Panc1 (cell line): Measurements from ENCODE around the gene KRTAP10-7. TPM values are rescaled to one million over a fixed set of nuclear protein-coding genes. Genes with fewer than 3 reads are reported as not detected.
"Not testable (repeated sequence)": the region's sequence is repeated elsewhere in the genome, so short reads cannot be mapped to it uniquely, and the experiment has no call there.

Source experiments
- ATAC-seq: fragments of 200-7000 bp; cut with Tn5 transposase; 2 replicates; pipeline ENCODE4 v1.9.1; 2020; ENCODE audit warnings: mild to moderate bottlenecking, moderate library complexity
- BruUV-seq: library from RNA; stranded (reverse); fragments of 400-500 nt; replicated peaks from 2 replicates; lab custom pipeline; 2021; lab: Mats Ljungman, UMichigan
- CTCF ChIA-PET: fragments of 300-600 bp; sonication (Branson Sonifier 250); formaldehyde crosslinking; loops from one replicate; lab custom pipeline; 2022; ENCODE audit warnings: antibody characterized with exemption; lab: Charles Lee
- POLR2A ChIA-PET: fragments of 300-600 bp; sonication (Branson Sonifier 250); formaldehyde crosslinking; loops from one replicate; lab custom pipeline; 2022; ENCODE audit warnings: antibody characterized with exemption; lab: Charles Lee
- DNase-seq: peaks from one replicate; pipeline ENCODE4 v3.0.0-alpha.2; 2010; ENCODE audit warnings: low read depth, low spot score
- H3K27ac ChIP-seq: 2 replicates; pipeline ENCODE4 v1.5.1; 2011; ENCODE audit warnings: mild to moderate bottlenecking, low read length, inconsistent platforms
- H3K27me3 ChIP-seq: fragments of 200-500 bp; sonication (Bioruptor generic); 2 replicates; pipeline ENCODE4 v1.6.0; 2014; ENCODE audit warnings: low read length, inconsistent platforms; ENCODE audit not compliant: control insufficient read depth, insufficient read depth
- H3K36me3 ChIP-seq: fragments of 200-500 bp; sonication (Bioruptor generic); 2 replicates; pipeline ENCODE4 v1.5.1; 2014; ENCODE audit warnings: inconsistent platforms, mild to moderate bottlenecking, low read length, moderate library complexity; ENCODE audit not compliant: control insufficient read depth, insufficient read depth
- H3K4me1 ChIP-seq: 2 replicates; pipeline ENCODE4 v1.5.1; 2011; ENCODE audit warnings: inconsistent platforms, mild to moderate bottlenecking, low read length, moderate library complexity; ENCODE audit not compliant: control insufficient read depth, insufficient read depth
- H3K4me3 ChIP-seq, 2 experiments: 2 replicates each; pipeline ENCODE4 v1.5.1; 2011 to 2012; ENCODE audit warnings: low read depth in 2 of 2, low read length in 2 of 2, mild to moderate bottlenecking in 2 of 2, inconsistent platforms in 1 of 2, moderate library complexity in 1 of 2
- H3K9me3 ChIP-seq: fragments of 200-500 bp; sonication (Bioruptor generic); 2 replicates; pipeline ENCODE4 v1.5.1; 2014; ENCODE audit warnings: low read depth, mild to moderate bottlenecking, inconsistent platforms, low read length, moderate library complexity; ENCODE audit not compliant: control insufficient read depth, insufficient read depth
- POLR2AphosphoS5 ChIP-seq: IDR thresholded peaks from 2 replicates; pipeline ENCODE4 v1.6.1; 2012; ENCODE audit warnings: mild to moderate bottlenecking, low read depth, low read length, moderate library complexity
- SIN3A ChIP-seq: IDR thresholded peaks from 2 replicates; pipeline ENCODE4 v1.6.1; 2012; ENCODE audit warnings: low read depth, mild to moderate bottlenecking, low read length, moderate library complexity, borderline replicate concordance; ENCODE audit not compliant: insufficient read depth
- TCF7L2 ChIP-seq: IDR thresholded peaks from 2 replicates; pipeline ENCODE4 v1.6.1; 2011; ENCODE audit warnings: mild to moderate bottlenecking, low read depth, low read length, inconsistent platforms
- in situ Hi-C: cut with HindIII; loops from 2 replicates; pipeline ENCODE4 v1.10.0; 2016; ENCODE audit warnings: low sequenced_read_pairs, low pct_unique_long_range_greater_than_20kb
- intact Hi-C: fragments of 100-400 bp; cut with micrococcal nuclease; formaldehyde crosslinking; loops from one replicate; pipeline ENCODE4 v1.10.0; 2022; ENCODE audit not compliant: unreplicated experiment
- total RNA-seq: library from RNA; stranded (reverse); gene quantifications from one replicate; pipeline ENCODE4 v1.2.1, GENCODE V29; 2021; ENCODE audit not compliant: unreplicated experiment
- TF ChIP-seq, protein P1 (sequence below): fragments of 450-650 bp; IDR thresholded peaks from 2 replicates; pipeline ENCODE4 v1.5.1; 2017; ENCODE audit warnings: mild to moderate bottlenecking
- TF ChIP-seq, protein P2 (sequence below), 2 experiments: IDR thresholded peaks; 2 replicates each; pipeline ENCODE4 v1.6.1; 2011 to 2012; ENCODE audit warnings: low read depth in 2 of 2, control low read depth in 1 of 2, low read length in 1 of 2, mild to moderate bottlenecking in 1 of 2, moderate library complexity in 1 of 2; ENCODE audit not compliant: insufficient read depth in 1 of 2

KRTAP10-7 gene
- total RNA-seq, 1 experiment from 2014 or later = not detected

DNA sequence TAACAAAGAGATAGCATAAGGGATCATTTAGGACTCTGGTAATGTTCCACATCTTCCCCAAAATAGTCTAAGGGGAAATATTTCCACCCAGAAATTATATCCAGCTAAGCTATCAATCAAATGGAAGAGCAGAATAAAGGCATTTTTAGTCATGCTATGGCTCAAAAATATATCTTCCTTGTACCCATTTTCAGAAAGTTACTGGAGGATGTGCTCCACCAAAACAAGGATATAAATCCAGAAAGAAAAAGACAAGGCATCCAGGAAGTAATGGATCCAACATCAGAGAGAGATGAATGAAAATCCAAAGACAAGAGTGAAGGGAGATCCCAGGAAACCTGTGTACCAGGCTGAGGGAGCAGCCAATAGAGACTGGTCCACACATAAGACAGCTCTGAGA, 8.8 kb downstream of the KRTAP10-7 start:
- DNase-seq (no peak), ATAC-seq (no peak)
- Histone ChIP-seq H3K36me3 (no peaks in the 10 kb centered on the region), H3K4me3 (no peak overlapping the region), H3K27ac (no peak overlapping the region), H3K9me3 (peaks cover 3% of the 10 kb centered on the region; the same call in 1 of the 2 replicates), H3K4me1 (no peaks in the 10 kb centered on the region), H3K27me3 (no peaks in the 10 kb centered on the region)
- no TSS peak for BruUV-seq
- TF ChIP-seq TCF7L2 (no peak), SIN3A (no peak), POLR2AphosphoS5 (no peak)
- TF ChIP-seq, protein P1, sequence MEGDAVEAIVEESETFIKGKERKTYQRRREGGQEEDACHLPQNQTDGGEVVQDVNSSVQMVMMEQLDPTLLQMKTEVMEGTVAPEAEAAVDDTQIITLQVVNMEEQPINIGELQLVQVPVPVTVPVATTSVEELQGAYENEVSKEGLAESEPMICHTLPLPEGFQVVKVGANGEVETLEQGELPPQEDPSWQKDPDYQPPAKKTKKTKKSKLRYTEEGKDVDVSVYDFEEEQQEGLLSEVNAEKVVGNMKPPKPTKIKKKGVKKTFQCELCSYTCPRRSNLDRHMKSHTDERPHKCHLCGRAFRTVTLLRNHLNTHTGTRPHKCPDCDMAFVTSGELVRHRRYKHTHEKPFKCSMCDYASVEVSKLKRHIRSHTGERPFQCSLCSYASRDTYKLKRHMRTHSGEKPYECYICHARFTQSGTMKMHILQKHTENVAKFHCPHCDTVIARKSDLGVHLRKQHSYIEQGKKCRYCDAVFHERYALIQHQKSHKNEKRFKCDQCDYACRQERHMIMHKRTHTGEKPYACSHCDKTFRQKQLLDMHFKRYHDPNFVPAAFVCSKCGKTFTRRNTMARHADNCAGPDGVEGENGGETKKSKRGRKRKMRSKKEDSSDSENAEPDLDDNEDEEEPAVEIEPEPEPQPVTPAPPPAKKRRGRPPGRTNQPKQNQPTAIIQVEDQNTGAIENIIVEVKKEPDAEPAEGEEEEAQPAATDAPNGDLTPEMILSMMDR = no peak
- TF ChIP-seq, protein P2, sequence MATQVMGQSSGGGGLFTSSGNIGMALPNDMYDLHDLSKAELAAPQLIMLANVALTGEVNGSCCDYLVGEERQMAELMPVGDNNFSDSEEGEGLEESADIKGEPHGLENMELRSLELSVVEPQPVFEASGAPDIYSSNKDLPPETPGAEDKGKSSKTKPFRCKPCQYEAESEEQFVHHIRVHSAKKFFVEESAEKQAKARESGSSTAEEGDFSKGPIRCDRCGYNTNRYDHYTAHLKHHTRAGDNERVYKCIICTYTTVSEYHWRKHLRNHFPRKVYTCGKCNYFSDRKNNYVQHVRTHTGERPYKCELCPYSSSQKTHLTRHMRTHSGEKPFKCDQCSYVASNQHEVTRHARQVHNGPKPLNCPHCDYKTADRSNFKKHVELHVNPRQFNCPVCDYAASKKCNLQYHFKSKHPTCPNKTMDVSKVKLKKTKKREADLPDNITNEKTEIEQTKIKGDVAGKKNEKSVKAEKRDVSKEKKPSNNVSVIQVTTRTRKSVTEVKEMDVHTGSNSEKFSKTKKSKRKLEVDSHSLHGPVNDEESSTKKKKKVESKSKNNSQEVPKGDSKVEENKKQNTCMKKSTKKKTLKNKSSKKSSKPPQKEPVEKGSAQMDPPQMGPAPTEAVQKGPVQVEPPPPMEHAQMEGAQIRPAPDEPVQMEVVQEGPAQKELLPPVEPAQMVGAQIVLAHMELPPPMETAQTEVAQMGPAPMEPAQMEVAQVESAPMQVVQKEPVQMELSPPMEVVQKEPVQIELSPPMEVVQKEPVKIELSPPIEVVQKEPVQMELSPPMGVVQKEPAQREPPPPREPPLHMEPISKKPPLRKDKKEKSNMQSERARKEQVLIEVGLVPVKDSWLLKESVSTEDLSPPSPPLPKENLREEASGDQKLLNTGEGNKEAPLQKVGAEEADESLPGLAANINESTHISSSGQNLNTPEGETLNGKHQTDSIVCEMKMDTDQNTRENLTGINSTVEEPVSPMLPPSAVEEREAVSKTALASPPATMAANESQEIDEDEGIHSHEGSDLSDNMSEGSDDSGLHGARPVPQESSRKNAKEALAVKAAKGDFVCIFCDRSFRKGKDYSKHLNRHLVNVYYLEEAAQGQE (IDR thresholded peaks at IDR 0.05; ENCODE audit: insufficient read depth in 1 of 2, low read depth in 2 of 2, low read length in 1 of 2) = no peak
- ChIA-PET POLR2A (no interaction called here), CTCF (no interaction called here)
- in situ Hi-C loops = no loop called here
- intact Hi-C loops = no loop called here

DNA sequence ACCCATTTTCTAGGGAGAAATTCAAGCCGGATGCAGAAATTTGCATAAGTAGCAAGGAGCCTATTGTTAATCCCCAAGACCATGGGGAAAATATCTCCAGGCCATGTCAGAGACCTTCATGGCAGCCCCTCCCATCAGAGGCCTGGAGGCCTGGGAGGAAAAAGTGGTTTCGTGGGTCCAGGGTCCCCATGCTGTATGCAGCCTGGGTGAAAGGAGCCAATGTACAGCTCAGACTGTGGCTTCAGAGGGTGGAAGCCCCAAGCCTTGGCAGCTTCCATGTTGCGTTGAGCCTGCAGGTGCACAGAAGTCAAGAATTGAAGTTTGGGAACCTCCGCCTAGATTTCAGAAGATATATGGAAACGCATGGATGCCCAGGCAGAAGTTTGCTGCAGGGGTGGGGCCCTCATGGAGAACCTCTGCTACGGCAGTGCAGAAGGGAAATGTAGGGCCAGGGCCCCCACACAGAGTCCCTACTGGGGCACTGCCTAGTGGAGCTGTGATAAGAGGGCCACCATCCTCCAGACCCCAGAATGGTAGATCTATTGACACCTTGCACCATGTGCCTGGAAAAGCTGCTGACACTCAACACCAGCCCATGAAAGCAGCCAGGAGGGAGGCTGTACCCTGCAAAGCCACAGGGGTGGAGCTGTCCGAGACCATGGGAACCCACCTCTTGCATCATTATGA, 9.9 kb downstream of the KRTAP10-7 start:
- H3K9me3 ChIP-seq, intact Hi-C loops, CTCF ChIA-PET, H3K36me3 ChIP-seq, H3K4me1 ChIP-seq, H3K4me3 ChIP-seq, POLR2A ChIA-PET, DNase-seq, H3K27me3 ChIP-seq, H3K27ac ChIP-seq, BruUV-seq, ATAC-seq, in situ Hi-C loops: not testable (repeated sequence)

DNA sequence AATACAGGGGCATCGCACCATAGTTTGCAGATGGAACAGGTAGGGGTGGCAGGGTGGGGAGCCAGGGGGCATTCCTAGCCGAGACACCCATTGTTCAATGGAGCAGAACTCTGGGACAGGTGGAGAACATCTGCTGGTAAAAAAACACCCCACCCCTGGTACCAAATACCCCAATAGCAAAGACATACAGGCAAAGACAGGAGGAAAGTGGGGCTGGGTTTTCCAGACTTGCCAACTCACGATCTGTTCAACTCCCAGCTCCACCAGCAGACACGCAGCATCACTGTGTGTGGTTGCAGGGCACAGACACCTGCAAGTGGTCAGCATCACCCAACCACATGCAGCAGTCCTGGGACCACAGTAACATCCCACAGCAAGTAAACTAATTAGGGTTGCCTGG, 11.2 kb downstream of the KRTAP10-7 start:
- intact Hi-C loops (no loop called here), in situ Hi-C loops (no loop called here)
- H3K9me3 ChIP-seq = peaks cover 3% of the 10 kb centered on the region; the same call in 1 of the 2 replicates
- BruUV-seq = no TSS peak
- POLR2A ChIA-PET = no interaction called here
- no peaks in the 10 kb centered on the region for H3K27me3 ChIP-seq
- no peak overlapping the region for H3K4me3 ChIP-seq
- H3K4me1 ChIP-seq = no peaks in the 10 kb centered on the region
- DNase-seq (no peak), ATAC-seq (no peak)
- CTCF ChIA-PET = no interaction called here
- TF ChIP-seq POLR2AphosphoS5 (no peak), SIN3A (no peak), TCF7L2 (no peak)
- TF ChIP-seq, protein P2 (IDR thresholded peaks at IDR 0.05; ENCODE audit: insufficient read depth in 1 of 2, low read depth in 2 of 2, low read length in 1 of 2) = no peak
- TF ChIP-seq, protein P1 = no peak
- no peaks in the 10 kb centered on the region for H3K36me3 ChIP-seq
- H3K27ac ChIP-seq = no peak overlapping the region
